Stromal cell of bone marrow (primary cell): ENCODE measurements around the gene INVS.
A peak's percentile ranks its signal among the peaks of the same experiment; 100 is the strongest.
"Not testable (repeated sequence)": the region's sequence is repeated elsewhere in the genome, so short reads cannot be mapped to it uniquely, and the experiment has no call there.

Experiments used
- DNase-seq: peaks from one replicate; pipeline ENCODE4 v3.0.0-alpha.2; 2012; ENCODE audit warnings: low read depth

Gene INVS

DNA sequence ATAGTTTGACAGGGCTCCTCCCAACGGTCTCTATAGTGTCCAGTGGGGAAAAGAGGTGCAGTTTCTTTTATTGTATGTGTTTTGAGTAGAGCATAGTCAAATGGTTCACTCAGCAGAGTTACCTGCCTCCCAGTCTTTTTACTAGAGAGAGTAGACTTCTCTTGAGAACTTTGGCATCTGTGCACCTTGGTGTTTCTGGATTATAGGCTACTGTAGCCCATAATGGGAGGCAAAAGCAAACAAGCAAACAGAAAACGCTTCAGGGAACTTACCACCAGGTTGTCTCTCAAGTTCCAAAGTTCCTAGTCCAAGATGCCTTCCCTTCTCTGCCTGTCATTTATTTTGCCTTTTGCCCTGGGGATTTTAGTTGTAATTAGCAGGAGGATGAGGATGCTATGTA, 26.2 kb downstream of the INVS start:
- no peak for DNase-seq

DNA sequence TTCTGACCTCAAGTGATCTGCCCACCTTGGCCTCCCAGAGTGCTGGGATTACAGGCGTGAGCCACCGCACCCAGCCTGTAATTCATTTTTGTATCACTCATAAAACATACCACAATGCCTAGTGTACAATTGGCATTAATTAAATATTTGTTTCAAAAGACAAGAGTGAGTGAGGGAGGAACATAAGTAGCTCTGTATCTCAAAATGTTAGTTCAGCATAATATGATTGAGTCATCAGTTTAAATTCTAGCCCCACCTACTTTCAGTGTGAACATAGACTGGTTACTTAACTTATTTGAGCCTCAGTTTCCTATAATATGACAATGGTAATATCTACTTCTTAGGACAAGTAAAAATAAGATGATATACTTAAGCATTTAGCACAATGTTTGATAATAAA, 26.9 kb downstream of the INVS start:
- no peak for DNase-seq

DNA sequence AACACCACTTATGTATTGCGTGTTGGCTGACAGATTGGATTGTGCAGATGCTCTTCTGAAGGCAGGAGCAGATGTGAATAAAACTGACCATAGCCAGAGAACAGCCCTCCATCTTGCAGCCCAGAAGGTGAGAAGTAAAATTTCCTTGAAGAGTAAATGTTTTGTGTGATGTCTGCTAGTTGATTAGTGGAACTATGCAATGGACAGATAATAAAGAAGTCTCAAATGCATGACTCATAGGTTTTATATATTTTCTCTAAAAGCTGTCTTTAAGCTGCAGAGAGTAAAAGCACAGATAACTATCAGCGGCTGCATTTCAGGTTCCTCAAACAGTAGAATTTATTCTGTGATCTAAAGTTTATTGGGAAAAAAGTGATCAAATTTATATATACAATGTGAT, 27.4 kb downstream of the INVS start:
- no peak for DNase-seq

DNA sequence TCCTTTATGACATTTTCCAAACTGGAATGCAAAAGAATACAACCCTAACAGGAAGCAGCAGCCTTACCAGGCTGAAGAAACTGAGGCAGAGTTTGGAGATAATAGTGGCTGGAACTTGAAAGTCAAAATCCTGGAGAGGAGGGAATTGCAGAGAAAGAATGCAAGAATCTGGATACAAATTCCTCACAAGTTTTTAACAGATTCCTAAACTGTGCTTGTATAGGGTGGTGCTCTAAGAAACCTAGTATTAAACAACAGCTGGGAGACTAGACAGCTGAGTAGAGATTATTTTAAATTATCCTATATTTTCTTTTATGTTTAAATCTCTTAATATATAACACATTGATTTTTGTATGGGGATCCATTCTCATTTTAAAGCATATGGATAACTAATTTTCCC, 30.7 kb downstream of the INVS start:
- no peak for DNase-seq

DNA sequence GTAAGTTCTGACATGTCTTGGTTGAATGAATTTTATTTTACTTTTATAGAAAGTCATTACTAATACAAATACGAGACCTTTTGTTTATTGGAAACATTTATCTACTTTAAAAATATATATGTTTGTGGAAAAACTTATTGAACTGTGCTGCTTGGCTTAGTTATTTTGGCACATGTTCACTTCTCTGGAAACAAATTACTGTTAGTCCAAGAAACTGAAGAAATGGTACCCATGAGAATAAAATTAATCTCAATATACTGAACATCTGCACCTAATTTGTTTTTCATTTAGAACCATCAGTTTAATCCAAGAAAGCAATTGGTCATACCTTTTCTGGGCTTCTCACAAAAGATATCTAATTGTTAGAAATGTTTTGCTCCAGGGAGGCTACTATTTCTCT, 32.2 kb downstream of the INVS start:
- no peak for DNase-seq

DNA sequence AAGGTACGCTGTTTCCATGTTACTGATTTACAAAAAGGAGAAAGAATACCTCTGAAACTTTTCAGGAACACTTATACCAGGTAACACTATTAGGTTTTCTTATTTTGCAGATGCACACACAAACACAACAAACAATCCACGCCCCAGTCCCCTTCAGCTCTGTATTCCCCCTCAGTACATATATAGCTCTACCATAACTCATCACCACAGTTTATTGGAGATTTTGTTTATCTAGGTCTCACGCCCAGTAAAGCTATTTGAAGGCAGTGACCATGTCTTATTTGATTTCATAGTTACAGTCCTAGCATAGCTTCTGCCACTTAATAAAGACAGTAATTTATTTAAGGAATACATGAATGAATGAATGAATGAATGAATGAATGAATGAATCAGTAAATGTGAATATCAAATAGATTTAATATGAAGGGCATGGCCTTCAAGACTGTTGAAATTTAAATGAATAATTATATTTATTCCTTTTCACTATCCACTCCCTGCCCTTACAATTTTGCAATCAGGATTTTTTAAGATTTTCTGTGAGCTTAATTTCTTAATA, 32.9 kb downstream of the INVS start:
- DNase-seq: no peak

DNA sequence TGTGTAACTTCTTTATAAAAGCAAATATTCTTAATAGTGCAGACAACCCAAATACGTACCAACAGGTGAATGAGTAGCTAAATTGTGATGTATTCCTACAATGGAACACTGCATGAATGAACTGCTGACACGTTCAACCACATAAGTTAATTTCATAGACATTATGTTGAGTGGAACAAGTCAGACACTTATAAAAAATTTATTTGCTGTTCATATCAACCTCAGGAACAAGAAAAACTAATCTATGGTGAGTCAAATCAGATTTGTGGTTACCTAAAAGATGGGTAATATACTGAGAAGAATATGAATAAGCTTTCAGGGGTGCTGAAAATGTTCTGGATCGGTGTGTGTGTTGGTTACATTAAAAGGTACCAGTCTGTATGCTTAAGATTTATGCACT, 35.7 kb downstream of the INVS start:
- DNase-seq: no peak

DNA sequence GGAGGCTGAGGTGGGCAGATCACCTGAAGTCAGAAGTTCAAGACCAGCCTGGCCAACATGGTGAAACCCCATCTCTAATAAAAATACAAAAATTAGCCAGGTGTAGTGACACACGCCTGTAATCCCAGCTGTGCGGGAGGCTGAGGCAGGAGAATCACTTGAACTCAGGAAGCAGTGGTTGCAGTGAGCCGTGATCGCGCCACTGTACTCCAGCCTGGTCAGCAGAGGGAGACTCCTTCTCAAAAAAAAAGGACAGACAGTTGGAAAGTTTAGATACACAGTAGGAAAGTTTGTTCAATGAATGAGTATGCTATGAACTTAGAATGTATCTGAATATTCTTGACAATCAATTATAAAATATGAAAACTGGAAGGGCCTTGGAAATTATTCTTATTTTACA, 37.8 kb downstream of the INVS start:
- not testable (repeated sequence) for DNase-seq

DNA sequence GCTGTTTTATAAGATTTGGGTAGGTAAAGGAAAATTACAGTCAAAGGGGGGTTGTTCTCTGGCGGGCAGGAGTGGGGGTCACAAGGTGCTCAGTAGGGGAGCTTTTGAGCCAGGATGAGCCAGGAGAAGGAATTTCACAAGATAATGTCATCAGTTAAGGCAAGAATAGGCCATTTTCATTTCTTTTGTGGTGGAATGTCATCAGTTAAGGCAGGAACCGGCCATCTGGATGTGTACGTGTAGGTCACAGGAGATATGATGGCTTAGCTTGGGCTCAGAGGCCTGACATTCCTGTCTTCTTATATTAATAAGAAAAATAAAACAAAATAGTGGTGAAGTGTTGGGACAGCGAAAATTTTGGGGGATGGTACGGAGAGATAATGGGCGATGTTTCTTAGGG, 41.3 kb downstream of the INVS start:
- DNase-seq: not testable (repeated sequence)

DNA sequence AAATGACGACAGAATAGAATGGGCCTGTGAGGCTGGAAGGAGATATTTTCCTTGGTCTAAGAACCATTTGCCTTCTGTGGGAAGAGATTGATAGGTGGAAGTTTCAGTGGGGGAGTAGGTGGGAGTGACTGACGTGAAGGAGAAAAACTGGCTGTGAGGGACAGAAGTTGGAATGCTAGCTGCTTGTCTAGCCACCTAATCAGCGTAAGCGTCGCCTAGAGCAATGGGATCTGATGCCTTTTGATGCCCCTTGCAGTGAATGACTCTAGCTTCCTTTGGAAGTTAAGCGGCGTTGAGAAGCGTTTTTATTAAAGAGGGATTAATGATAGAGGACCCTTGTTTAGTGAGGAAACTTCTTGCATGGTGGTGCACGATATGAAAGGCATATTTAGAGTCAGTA, 42.8 kb downstream of the INVS start:
- not testable (repeated sequence) for DNase-seq

DNA sequence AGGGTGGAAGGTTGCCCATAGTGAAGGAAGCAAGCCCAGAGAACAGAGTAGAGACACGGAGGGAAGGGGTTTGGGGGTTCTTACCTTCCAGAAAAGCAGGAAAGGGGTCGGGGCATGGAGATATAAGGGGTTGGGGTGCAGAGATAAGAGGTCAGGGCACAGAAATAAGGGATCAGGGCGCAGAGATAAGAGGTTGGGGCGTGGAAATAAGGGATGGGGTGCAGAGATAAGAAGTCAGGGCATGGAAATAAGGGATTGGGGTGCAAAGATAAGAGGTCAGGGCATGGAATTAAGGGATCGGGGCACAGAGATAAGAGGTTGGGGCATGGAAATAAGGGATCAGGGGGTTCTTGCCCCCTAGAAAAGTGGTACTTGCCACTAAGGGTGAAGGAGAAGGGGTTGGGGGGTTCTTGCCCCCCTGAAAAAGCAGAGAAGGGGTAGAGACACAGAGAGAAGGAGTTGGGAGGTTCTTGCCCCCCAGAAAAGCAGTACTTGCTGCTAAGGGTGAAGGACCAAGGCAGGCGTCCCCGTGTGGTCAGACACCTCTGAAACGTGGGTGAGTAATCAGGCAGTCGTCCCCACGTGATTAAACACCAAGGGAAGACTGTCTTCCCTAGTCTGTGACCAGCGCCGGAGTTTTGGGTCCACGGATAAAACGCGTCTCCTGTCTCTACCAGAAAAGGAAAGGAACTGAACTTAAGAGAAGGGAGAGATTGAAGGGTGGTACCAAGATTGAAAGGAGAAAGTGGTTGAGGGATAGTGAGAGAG, 46.3 kb downstream of the INVS start:
- not testable (repeated sequence) for DNase-seq

DNA sequence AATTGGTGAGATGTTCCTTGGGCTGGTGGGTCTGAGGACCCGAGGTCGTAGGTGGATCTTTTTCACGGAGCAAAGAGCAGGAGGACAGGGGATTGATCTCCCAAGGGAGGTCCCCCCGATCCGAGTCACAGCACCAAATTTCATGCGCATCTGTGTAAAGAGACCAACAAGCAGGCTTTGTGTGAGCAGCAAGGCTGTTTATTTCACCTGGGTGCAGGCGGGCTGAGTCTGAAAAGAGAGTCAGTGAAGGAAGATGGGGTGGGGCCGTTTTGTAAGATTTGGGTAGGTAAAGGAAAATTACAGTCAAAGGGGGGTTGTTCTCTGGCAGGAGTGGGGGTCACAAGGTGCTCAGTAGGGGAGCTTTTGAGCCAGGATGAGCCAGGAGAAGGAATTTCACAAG, 46.9 kb downstream of the INVS start:
- not testable (repeated sequence) for DNase-seq

DNA sequence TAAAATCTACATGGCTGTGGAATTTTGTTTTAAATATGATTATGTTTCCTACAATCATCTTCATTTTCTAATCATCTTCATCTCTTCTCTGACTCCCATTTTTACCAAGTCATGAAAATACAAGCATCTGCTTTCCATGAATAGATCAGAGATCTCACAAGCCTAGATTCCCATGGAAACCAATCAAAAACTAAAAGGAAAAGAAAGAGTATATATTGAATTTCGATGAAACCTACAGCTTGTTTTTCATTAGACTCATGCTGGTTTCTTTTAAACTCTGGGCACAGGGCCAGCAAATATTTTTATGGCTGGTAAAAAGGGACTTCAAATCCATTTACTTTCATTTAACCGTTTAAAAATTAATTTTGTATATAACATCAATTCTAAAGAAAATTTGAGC, 51.2 kb downstream of the INVS start:
- peak; percentile 21 for DNase-seq

DNA sequence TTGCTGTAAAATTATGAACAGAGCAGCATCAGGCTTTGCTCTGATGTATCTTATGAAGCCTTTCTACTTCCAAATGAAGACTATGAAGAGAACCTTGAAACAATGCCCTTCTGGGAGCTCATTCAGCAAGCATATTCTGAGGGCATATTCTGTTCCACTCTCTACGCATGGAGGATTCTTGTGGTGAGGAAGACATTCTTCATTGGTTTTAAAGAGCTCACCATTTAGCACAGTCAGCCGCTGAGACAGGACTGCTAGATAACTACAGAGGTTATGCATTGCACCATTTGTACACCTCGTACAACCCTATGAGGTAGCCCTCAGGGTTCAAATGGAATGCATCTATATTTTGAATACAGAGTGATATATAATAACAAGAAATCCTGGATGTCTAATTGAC, 61.0 kb downstream of the INVS start:
- no peak for DNase-seq

DNA sequence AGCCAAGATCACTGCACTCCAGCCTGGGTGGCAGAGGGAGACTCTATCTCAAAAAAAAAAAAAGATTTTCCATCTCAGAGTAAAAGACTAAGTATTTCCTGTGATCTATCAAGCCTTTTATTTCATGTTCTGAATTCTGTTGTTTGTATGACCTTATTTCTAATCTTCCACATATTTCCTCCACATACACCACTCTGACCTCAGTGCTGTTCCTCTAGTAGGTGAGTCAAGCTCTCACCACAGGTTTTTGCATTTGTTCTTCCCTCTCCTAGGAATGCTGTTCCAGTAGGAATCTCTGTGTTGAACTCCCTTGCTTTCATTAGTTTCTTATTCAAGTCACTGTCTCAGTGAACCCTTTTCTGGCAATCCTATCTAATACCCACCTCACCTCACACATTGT, 68.1 kb downstream of the INVS start:
- DNase-seq: no peak

DNA sequence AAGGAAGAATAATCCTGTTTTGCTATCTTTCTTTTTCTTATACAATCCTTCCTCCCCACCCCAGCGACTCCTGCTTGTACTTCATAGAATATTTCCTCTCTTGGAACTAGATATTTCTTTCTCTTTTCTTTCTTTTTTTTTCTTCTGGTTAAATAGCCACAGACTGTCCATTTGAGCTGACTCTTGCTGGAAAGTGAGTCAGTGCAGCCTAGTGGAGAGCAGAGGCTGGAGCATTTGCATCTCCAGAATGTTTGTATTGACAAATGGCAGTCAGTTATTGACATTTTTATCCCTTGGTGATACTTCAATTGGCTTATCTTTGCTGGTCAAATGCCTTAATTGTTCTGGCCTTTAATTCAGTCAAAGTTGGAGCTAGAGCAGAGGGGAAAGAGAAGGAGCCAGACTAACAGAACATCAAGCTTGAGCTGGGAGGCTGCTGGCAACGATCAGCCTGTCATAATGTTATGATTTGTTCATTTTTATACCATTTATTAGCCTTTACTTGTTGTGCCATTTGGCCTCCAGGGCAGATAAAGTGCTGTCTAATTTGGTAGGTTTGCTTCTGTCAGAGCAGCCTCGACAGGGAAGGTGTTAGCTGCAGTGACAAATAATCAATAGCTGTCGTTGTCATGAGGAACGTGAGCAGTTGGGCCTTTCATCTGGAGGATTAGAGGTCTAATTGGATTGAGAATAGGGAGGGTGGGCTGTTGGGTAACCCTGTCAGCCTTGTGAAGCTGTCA, 69.0 kb downstream of the INVS start:
- DNase-seq: no peak

DNA sequence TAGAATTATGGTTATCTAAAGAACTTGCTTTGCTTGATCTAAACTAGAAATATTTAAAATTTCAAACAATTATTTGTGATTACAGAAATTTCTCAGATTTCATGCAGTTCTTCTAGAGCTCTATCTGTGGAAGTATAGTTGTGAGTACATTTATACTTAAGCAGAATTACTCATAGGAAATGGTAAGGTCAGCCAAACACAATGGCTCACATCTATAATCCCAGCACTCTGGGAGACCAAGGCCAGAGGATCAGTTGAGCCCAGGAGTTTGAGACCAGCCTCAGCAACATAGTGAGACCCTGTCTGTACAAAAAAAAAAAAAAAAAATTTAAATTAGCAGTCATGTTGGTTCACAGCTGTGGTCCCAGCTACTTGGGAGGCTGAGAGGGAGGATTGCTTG, 71.0 kb downstream of the INVS start:
- DNase-seq: no peak

DNA sequence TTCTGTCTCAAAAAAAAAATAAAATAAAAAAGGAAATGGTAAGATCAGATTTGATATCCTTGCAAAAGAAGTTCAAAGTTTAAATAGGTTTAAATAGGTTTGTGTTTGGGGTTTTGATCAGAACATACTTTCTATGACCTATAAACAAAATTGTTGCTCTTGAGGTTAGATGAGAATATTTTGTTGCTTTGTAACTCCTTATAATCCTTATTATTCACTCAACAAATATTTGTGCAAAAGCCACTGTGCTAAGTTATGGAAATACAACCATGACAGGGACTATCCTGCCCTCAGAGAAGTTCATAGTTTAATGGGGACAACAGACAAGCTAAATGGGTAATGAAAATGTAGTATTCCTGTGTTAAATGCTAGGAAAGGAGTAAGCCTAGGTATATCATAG, 71.5 kb downstream of the INVS start:
- no peak for DNase-seq

DNA sequence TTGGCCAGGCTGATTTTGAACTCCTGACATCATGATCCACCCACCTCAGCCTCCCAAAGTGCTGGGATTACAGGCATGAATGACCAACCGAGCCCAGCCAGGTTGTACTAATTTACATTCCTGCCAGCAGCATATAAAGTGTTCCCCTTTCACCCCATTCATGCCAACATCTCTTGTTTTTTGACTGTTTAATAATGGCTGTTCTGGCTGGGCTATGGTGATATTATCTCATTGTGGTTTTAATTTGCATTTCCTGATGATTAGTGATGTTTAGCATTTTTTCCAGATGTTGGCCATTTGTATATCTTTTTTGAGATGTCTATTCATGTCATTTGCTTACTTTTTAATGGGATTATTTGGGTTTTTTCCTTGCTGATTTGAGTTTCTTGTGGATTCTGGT, 87.3 kb downstream of the INVS start:
- DNase-seq: no peak

DNA sequence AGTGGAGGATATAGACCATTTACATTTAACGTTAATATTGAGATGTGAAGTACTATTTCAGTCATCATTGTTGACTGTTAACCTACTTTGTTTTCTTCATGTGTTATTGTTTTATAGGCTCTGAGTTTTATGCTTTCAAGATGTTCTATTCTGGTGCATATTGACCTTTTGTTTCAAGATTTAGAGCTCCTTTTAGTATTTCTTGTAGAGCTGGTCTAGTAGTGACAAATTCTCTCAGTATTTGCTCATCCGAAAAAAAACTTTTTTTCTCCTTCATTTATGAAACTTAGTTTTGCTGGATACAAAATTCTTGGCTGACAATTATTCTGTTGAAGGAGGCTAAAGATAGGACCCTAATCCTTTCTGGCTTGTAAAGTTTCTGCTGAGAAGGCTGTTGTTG, 91.3 kb downstream of the INVS start:
- no peak for DNase-seq

DNA sequence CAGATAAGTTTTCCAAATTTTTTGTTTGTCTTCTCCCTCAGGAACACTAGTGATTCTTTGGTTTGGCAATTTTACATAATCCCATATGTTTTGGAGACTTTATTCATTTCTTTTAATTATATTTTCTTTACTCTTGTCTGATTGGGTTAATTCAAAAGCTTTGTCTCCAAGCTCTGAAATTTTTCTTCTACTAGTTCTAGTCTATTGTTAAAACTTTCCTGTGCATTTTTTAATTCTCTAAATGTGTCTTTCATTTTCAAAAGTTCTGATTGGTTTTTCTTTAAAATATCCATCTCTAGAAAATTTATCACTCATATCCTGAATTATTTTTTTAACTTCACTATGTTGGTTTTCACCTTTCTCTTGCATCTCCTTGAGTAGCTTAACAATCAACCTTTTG, 92.2 kb downstream of the INVS start:
- no peak for DNase-seq

DNA sequence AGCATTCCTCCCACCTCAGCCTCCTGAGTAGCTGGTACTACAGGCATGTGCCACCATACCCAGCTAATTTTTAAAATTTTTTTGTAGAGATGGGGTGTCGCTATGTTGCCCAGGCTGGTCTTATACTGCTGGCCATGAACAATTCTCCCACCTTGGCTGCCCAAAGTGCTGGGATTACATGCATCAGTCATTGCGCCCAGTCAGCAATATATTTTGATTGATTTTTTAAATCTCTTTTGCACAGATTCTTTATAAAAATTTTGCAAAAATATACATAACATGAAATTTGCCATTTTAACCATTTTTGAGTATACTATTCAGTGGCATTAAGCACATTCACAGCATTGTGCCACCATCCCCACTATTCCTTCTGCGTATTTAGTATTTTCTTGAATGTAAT, 94.0 kb downstream of the INVS start:
- DNase-seq: no peak

DNA sequence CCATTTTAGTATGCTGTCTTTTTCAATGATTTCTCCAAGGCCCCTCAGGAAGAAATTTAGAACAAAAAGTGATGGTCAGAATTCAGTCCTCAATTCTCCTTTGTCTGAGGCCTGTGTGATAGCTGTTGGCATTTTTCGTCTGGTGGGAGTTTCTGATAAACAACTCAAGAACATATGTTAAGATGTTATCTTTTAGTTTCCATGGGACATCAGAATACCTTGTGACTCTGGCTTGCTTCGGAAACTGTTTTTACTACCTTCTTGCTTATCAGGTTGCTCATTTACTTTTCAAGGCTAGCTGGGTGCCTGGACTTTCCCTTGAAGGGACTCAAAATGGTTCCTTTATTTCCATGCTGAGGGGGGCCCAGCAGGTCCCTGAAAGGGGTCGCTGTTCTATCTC, 97.2 kb downstream of the INVS start:
- DNase-seq: no peak

DNA sequence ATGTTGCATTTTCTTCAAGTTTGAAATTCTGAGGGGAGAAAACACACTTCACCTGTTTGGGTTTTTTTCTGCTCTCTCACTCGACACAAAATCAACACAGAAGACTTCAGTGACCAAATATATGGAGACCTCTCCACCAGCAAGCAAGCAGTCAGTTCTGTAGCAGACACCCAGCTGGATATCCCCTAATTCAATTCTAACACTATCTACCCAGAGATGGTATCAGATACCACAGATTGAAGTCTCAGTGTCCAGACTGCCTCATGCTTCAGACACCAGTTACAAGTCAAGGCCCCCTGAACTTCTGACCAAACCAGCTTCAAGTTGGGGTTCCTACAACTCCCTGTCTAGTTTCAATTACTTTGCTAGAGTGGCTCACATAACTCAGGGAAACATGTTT, 97.8 kb downstream of the INVS start:
- DNase-seq: no peak
